Retinal pigment epithelial cell (primary cell): ENCODE data around the gene IRX4.

Experiments
- DNase-seq: peaks from one replicate; pipeline ENCODE4 v3.0.0-alpha.2; 2010; ENCODE audit warnings: low read depth
- H3K4me3 ChIP-seq: 2 replicates; pipeline ENCODE4 v1.5.1; 2011; ENCODE audit warnings: mild to moderate bottlenecking, low read length, control low read depth, moderate library complexity
- CTCF ChIP-seq: conservative IDR thresholded peaks from 2 replicates; pipeline ENCODE4 v1.5.1; 2011; ENCODE audit warnings: low read depth, low read length, control low read depth, inconsistent platforms

IRX4 gene

GRCh38 chr5:1891391-1891790 is 8.7 kb upstream of the IRX4 start:
- H3K4me3 ChIP-seq = no peak overlapping the region
- no peak for DNase-seq
- TF ChIP-seq CTCF = no peak

DNA sequence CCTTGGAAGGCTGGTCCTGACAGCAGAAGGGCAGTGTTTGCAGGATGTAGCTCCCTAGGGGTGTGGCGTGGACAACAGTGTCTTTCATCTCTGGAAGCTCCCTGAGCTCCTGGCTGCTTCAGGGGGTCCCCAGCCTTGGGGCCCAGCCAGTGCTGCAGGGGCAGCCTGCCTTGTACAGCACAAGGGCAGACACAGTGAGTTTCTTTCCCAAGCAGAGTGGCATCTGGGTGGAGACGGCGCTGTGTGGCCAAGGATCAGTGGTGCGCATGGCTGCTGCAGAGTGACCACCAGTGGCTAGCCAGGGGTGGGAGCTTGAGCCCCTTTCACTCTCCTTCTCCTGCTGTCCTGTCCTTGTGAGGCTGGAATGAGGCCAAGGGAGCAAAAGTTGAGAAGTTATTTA is 7.6 kb upstream of the IRX4 start:
- DNase-seq = no peak
- TF ChIP-seq CTCF = no peak
- H3K4me3 ChIP-seq = no peak overlapping the region

- no peak for TF ChIP-seq CTCF
- no peak for DNase-seq
- no peak overlapping the region for H3K4me3 ChIP-seq
These were observed 6.8 kb upstream of the IRX4 start for GRCh38 chr5:1889321-1890065.

DNA sequence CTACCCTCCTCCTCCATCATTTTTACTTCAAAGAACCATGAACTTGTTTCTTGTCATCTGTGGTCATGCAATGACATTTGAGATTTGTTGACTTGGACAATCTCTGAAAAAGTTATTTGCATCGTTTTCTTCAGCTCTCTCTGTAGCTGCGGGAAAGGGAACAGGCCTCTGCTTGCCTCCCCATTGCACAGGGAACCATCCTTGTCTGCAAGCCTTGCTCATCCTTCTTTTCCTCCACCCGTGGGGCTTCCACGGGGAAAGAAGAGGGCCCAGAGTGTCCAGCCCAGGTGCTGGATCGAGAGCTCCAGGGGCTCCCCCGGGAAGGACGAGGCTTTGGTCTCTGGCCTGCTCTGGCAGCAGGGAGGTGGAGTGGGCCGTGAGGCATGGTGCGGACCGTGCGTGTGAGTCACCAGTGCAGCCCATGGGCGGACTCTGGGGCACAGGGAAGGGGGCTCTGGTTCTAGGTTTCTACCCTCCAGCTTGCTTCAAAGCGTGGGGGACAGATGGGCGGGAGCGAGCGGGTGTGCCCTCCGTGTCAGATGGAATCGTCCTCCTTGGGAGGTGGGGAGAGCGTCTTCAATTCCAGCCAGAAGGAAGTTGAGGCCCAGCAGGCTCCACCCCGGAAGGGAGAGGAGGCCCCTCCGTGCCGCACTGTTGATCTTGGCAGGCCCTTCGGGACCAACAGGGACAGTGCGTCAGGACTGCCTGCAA is 6.0 kb upstream of the IRX4 start:
- no peak for TF ChIP-seq CTCF
- no peak for DNase-seq
- no peak overlapping the region for H3K4me3 ChIP-seq

DNA sequence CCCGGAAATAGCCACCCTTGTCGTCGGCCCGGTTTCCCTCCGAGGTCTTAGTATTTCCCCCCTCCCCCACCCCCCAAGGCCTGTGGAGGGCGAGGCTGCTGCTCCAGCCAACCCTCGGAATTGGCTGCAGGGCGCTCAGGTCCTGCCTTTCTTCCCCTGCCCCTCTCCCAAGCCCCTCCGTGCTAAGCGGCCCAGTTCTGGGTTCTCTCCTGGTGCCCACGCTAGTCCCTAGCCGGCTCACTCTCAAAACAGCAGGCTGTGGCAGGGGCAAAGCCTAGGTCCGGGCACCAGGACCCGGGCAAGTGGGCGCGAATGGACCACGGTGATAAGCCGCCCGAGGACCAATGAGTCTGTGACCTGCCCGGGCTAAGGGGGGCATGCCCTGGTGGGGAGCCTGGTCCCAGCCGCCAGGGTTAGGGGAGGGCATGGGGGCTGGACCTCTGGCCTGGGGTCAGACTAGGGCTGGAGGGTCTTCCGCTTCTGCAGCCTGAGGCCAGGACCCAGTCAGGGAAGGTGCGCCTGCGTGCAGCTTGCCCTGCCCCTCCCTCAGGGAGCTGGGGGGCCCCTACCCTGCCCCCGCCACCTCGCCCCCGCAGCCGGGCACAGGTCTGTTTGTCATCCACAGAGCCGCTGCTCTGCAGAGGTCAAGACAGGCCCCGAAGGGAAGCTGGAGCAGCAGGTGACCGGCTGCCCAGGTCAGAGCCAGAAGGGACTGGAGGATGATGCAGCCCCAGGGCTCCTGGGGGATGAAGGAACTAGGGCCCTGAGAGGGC is 5.0 kb upstream of the IRX4 start:
- TF ChIP-seq CTCF = no peak
- no peak for DNase-seq
- H3K4me3 ChIP-seq = no peak overlapping the region

GRCh38 chr5:1886846-1887587 is 4.3 kb upstream of the IRX4 start:
- DNase-seq = no peak
- no peak for TF ChIP-seq CTCF
- no peak overlapping the region for H3K4me3 ChIP-seq
